GM21786 (cell line): ENCODE results near the gene ADAMTS17.

Experiments
- ATAC-seq: cut with Tn5 transposase; IDR thresholded peaks from one replicate; pipeline ENCODE4 v1.9.1; 2021; ENCODE audit not compliant: unreplicated experiment

ADAMTS17 gene

DNA sequence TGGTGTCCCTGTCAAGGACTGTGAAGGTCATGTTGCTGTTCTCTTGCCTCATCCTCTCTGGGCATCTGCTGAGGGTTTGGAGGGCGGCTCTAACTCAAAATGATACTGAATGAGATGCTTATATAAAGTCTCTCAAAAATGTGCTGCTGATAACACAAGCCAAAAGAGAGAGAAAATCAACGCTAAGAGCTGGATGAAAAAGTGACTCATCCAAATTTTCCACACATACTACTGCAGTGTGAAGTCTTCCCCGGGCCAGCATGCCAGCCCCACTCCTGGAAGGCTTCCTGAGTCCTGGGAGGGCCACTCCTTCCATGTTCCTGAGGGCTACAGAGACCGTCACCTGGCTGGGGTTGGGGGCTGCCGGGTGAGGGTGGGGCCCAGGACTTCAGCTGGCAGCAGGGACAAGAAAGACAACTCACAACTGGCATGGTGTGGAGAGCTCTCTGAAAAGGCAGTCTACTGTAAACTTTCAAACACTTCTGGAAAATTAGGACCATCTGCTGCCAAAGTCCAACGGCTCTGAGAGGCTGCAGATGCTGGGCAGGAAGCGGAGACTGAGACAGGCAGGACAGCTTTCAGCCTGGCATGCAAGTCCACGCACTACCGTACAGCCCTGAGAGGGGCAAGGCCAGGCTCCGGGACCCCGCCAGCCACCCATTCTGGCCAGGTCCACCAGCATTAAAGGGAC is 200.3 kb downstream of the ADAMTS17 start:
- no peak for ATAC-seq

DNA sequence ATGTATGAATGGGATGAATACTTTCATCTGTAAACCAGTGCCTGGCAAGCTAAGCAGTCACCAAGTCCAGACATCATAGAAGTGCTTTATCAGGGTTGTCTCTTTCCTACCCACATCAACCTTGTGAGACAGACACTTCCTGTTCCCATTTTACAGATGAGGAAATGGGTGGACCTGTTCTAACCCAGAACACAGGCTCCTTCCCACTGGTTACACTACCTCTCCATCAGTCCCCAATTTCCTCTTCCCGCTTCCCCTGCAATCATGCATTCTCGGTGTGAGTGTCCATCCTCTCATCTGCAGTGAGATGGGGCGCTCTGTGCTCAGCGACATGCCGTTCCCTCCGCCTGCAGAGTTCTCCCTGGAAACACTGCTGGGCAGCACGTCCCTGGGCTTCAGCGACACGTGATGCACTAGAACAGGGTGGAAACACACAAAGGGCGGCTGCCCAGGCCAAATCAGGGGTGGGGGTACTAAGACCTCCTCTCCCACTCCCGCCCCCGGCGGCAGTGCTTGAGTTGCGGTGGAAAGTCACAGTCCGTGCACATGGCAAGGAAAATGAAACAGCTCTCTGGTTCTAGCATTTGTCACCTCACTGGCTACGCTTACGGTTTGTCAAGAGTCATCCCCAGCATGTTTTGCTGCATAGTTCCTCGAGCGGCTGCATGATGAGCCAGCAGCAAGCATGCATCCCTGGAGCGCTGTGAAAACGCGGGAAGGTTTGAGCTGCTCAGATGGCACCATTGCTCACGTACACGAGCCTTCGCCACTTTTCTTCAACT is 201.1 kb downstream of the ADAMTS17 start:
- ATAC-seq: no peak

DNA sequence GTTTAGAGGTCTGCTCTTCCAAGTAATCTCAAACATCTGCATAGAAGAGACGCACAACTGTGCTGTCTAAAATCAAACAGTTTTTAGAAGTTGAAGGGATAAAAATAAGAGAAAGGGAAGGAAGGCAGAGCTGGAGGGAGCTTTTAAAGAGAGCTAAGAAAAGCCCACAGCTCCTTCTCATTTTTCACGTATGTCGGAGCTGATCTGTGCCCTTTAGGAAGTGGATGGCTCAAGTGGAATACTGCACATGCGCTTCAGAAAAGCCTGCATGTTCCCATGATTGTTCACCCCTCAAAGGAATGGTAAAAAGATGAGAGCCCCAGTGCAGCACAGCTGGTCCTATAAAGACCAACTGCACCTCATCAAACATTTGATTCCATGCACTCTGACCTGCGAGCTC is 207.2 kb downstream of the ADAMTS17 start:
- ATAC-seq: no peak

GRCh38 chr15:100134089-100134583 is 207.6 kb downstream of the ADAMTS17 start:
- no peak for ATAC-seq

GRCh38 chr15:100133001-100133400 is 208.8 kb downstream of the ADAMTS17 start:
- ATAC-seq: no peak

DNA sequence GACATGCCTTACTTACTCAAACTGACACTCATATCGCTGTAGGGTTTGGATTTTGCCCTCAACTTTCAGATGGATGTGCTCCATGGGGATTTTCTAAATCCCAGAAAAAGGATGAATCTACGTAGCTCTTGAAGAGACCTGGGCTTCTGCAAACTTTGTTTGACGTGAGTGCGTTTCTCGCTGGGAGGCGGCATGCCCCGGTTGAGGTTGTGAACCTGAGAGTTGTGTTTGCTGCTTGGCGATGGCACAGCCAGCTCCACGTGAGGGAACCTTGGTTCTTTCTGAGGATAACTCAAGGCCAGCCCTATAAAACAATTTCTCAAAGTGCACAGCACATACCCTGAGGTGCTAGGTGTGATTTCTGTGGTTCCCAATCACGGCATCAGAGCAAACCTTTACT is 209.5 kb downstream of the ADAMTS17 start:
- no peak for ATAC-seq

GRCh38 chr15:100131321-100132224 is 210.2 kb downstream of the ADAMTS17 start:
- ATAC-seq: no peak

GRCh38 chr15:100129677-100130076 is 212.1 kb downstream of the ADAMTS17 start:
- ATAC-seq: no peak

DNA sequence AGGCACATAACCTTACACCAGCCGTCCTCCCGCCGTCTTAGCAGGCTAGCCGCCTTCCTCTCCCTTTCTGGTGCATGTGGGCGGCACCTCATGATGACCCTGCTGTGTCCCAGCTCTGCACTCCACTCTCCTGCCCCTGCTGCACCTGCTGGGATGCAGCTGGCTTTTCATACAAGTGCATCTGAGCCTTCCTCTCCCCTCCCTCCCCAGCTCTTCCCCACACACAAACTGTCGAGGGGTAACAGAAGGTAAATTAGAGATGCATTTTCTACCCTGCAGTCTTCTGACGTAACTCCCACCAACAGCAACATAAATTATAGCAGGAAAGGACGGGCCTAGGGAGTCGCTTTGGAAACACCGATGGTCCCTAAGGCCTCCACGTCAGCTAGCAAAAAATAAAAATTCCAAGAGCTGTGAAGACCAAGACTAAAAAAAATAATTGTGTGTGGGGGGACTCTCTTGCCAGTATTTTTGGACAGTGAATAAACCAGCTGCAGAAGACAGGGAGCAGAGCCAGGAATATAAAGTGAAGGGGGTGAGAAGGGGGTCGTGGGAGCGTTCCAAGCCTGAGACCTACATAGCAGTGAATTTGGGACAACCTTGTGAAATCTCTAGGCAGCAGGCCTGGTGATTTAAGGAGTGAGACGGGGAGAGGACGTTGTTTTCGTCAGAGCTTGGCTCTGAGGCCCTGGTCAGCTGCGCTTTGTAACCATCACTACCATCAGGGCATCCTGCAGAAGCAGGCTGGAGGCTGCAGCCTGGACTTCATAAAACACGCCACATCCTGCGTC is 216.2 kb downstream of the ADAMTS17 start:
- ATAC-seq: no peak

GRCh38 chr15:100124936-100125335 is 216.8 kb downstream of the ADAMTS17 start:
- no peak for ATAC-seq

DNA sequence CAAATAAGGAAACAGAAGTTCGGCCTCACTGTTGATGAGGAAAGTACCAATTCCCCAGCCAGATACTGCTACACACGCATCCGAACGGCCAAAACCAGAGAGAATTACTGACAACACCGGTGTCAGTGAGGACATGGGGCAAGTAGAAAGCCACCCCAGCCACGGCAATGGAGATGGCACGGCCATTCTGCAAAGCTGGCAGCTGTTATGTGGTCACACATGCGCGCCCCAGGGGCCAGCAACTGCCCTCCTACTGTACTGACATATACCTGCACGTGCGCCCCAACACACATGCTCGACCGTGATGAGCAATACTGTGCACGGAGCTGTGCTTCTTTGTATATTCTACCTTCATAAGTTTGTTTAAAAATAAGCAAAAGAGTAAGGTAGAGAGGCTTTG is 217.4 kb downstream of the ADAMTS17 start:
- no peak for ATAC-seq

DNA sequence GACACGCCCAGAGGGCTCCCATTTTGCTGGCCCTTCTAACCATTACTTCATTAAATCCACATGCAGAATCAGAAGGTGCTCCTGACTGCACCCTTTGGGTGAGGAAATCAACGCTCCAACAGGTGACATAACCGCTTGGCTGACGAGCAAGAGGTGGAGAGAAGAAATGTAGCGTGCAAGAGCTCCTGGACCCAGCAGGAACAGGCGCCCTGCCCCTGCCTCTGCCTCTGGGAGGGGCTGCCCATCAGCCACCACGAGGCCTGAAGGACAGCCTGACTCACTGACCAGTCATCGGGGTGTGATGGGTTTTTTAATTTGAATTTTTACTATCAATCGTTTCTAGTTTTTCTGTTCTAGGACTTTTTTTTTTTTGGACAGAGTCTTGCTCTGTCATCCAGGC is 218.2 kb downstream of the ADAMTS17 start:
- no peak for ATAC-seq

DNA sequence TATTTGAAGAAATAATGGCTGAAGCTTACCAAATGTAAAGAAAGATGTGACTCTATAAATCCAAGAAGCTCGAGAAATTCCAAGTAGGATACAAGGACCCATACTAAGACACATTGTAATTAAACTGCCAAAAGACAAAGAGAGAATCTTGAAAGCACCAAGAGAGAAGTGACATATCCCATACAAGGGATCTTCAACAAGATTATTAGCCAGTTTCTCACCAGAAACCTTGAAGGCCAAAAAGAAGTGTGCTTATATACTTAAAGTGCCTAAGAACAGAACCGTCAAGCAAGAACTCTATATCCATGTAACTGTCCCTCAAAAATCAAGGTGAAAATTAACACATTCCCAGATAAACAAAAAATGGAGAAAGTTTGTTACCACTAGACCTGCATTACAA is 220.5 kb downstream of the ADAMTS17 start:
- no peak for ATAC-seq

GRCh38 chr15:100120111-100120510 is 221.7 kb downstream of the ADAMTS17 start:
- ATAC-seq: no peak

- no peak for ATAC-seq
Measured at GRCh38 chr15:100118546-100118945, 223.2 kb downstream of the ADAMTS17 start.

GRCh38 chr15:100116416-100117190 is 225.2 kb downstream of the ADAMTS17 start:
- no peak for ATAC-seq

- ATAC-seq: no peak
Measured at GRCh38 chr15:100115711-100116090, 226.1 kb downstream of the ADAMTS17 start.

- no peak for ATAC-seq
Measured at GRCh38 chr15:100115066-100115710, 226.6 kb downstream of the ADAMTS17 start.

DNA sequence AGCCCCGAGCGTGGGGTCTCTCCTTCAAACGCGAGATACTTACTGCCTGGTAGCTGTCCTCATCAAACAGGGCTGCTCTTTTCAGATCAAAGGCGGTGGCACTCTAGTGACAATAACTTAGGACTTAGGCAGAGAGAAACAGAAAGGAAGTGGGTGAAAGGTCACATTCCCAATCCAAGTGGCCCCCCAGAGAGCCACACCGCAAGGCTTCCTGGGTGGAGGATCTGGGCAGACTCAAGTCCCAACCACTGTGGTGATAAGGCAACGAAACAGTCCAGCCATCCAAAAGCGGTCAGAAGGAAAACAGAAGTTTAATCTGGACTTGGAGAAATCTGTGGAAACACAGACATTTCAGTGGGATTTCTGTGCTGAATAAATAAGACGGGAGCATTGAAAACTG is 227.2 kb downstream of the ADAMTS17 start:
- ATAC-seq: no peak
